H9 (cell line): ENCODE data around the gene DPM1. TPM values are rescaled to one million over a fixed set of nuclear protein-coding genes. Genes with fewer than 3 reads are reported as not detected.

Source experiments
- DNase-seq: peaks from one replicate; pipeline ENCODE4 v3.0.0-alpha.2; 2017
- H2AFZ ChIP-seq: one replicate; pipeline ENCODE4 v1.6.1; 2013; ENCODE audit warnings: mild to moderate bottlenecking, low read length, control low read depth, moderate library complexity
- H2AK5ac ChIP-seq: 2 replicates; pipeline ENCODE4 v1.6.1; 2013; ENCODE audit warnings: low read length, control low read depth, mixed read lengths; ENCODE audit not compliant: insufficient read length
- H2BK120ac ChIP-seq: one replicate; pipeline ENCODE4 v1.6.1; 2013; ENCODE audit warnings: low read depth, mild to moderate bottlenecking, low read length, control low read depth, inconsistent platforms; ENCODE audit not compliant: poor library complexity, severe bottlenecking
- H2BK12ac ChIP-seq: 2 replicates; pipeline ENCODE4 v1.6.1; 2013; ENCODE audit warnings: low read length, control low read depth, mixed read lengths, low read depth; ENCODE audit not compliant: insufficient read length
- H2BK15ac ChIP-seq: 2 replicates; pipeline ENCODE4 v1.6.1; 2013; ENCODE audit warnings: low read depth, low read length, control low read depth
- H2BK20ac ChIP-seq: one replicate; pipeline ENCODE4 v1.6.1; 2013; ENCODE audit warnings: low read depth, mild to moderate bottlenecking, low read length, control low read depth, inconsistent platforms; ENCODE audit not compliant: poor library complexity, severe bottlenecking
- H2BK5ac ChIP-seq: 2 replicates; pipeline ENCODE4 v1.6.1; 2013; ENCODE audit warnings: low read length, control low read depth, mixed read lengths; ENCODE audit not compliant: insufficient read length
- H3K14ac ChIP-seq: 2 replicates; pipeline ENCODE4 v1.6.1; 2013; ENCODE audit warnings: low read length, control low read depth; ENCODE audit not compliant: insufficient read depth
- H3K18ac ChIP-seq: 2 replicates; pipeline ENCODE4 v1.6.1; 2013; ENCODE audit warnings: low read depth, mild to moderate bottlenecking, mixed read lengths, low read length, control low read depth; ENCODE audit not compliant: insufficient read length
- H3K23ac ChIP-seq: 2 replicates; pipeline ENCODE4 v1.6.1; 2013; ENCODE audit warnings: low read length, control low read depth, mixed read lengths, low read depth; ENCODE audit not compliant: insufficient read length
- H3K23me2 ChIP-seq: 2 replicates; pipeline ENCODE4 v1.6.1; 2013; ENCODE audit warnings: low read depth, mild to moderate bottlenecking, mixed read lengths, low read length, control low read depth; ENCODE audit not compliant: insufficient read length, poor library complexity, severe bottlenecking
- H3K27ac ChIP-seq: 2 replicates; pipeline ENCODE4 v1.5.1; 2013; ENCODE audit warnings: low read length, control low read depth, mixed read lengths, low read depth; ENCODE audit not compliant: insufficient read length
- H3K27me3 ChIP-seq: 2 replicates; pipeline ENCODE4 v1.6.1; 2013; ENCODE audit warnings: low read length, control low read depth, inconsistent platforms; ENCODE audit not compliant: insufficient read depth
- H3K4ac ChIP-seq: 2 replicates; pipeline ENCODE4 v1.6.1; 2013; ENCODE audit warnings: low read depth, mild to moderate bottlenecking, control low read depth, inconsistent platforms, low read length, moderate library complexity
- H3K4me1 ChIP-seq: 2 replicates; pipeline ENCODE4 v1.6.1; 2013; ENCODE audit warnings: low read length, control low read depth, inconsistent platforms; ENCODE audit not compliant: insufficient read depth
- H3K4me2 ChIP-seq: 2 replicates; pipeline ENCODE4 v1.6.1; 2013; ENCODE audit warnings: low read length, control low read depth, mixed read lengths; ENCODE audit not compliant: insufficient read length, insufficient read depth
- H3K56ac ChIP-seq: 2 replicates; pipeline ENCODE4 v1.6.1; 2013; ENCODE audit warnings: low read depth, mild to moderate bottlenecking, mixed read lengths, low read length, control low read depth; ENCODE audit not compliant: insufficient read length
- H3K79me1 ChIP-seq: 2 replicates; pipeline ENCODE4 v1.6.1; 2013; ENCODE audit warnings: low read depth, mild to moderate bottlenecking, moderate library complexity, low read length, control low read depth, inconsistent platforms; ENCODE audit not compliant: insufficient read depth, poor library complexity, severe bottlenecking
- H3K79me2 ChIP-seq: 2 replicates; pipeline ENCODE4 v1.6.1; 2013; ENCODE audit warnings: low read length, control low read depth, inconsistent platforms; ENCODE audit not compliant: insufficient read depth
- H3K9ac ChIP-seq: 2 replicates; pipeline ENCODE4 v1.6.1; 2013; ENCODE audit warnings: low read length, control low read depth, mixed read lengths; ENCODE audit not compliant: insufficient read length; ENCODE audit errors: extremely low read depth
- H3K9me3 ChIP-seq: one replicate; pipeline ENCODE4 v1.6.1; 2013; ENCODE audit warnings: low read depth, low read length, inconsistent platforms; ENCODE audit not compliant: control insufficient read depth
- H3T11ph ChIP-seq: one replicate; pipeline ENCODE4 v1.6.1; 2013; ENCODE audit warnings: mild to moderate bottlenecking, low read length, control low read depth, inconsistent platforms
- H4K20me1 ChIP-seq: one replicate; pipeline ENCODE4 v1.6.1; 2013; ENCODE audit not compliant: control insufficient read depth, insufficient read length, insufficient read depth
- H4K5ac ChIP-seq: 2 replicates; pipeline ENCODE4 v1.6.1; 2013; ENCODE audit warnings: low read depth, mild to moderate bottlenecking, mixed read lengths, low read length, control low read depth; ENCODE audit not compliant: insufficient read length
- H4K8ac ChIP-seq: replicated peaks from 2 replicates; pipeline ENCODE4 v1.6.1; 2013; ENCODE audit warnings: low read length, control low read depth, mixed read lengths, low read depth; ENCODE audit not compliant: insufficient read length
- H4K91ac ChIP-seq: 2 replicates; pipeline ENCODE4 v1.6.1; 2013; ENCODE audit warnings: low read depth, mild to moderate bottlenecking, moderate library complexity, mixed read lengths, low read length, control low read depth; ENCODE audit not compliant: insufficient read length
- H3K27ac Mint-ChIP-seq, 3 experiments: 2 replicates in 2 of 3; 3 replicates in 1 of 3; pipeline ENCODE4 v1.8.0; 2020 to 2021; ENCODE audit warnings: mixed read lengths in 3 of 3, mild to moderate bottlenecking in 1 of 3, moderate library complexity in 1 of 3
- H3K27me3 Mint-ChIP-seq: 2 replicates; pipeline ENCODE4 v1.8.0; 2021; ENCODE audit warnings: low read depth, mild to moderate bottlenecking, moderate library complexity, mixed read lengths
- H3K36me3 Mint-ChIP-seq, 3 experiments: 2 replicates in 2 of 3; 3 replicates in 1 of 3; pipeline ENCODE4 v1.8.0; 2020 to 2021; ENCODE audit warnings: low read depth in 3 of 3, mixed read lengths in 3 of 3; ENCODE audit not compliant: insufficient read depth in 1 of 3
- H3K4me1 Mint-ChIP-seq, 2 experiments: 2 replicates each; pipeline ENCODE4 v1.8.0; 2020; ENCODE audit warnings: mixed read lengths in 2 of 2
- H3K4me3 Mint-ChIP-seq, 2 experiments: 2 replicates in 1 of 2; 3 replicates in 1 of 2; pipeline ENCODE4 v1.8.0; 2020 to 2021; ENCODE audit warnings: mild to moderate bottlenecking in 2 of 2, mixed read lengths in 2 of 2, moderate library complexity in 1 of 2
- H3K9me3 Mint-ChIP-seq, 2 experiments: 2 replicates in 1 of 2; 3 replicates in 1 of 2; pipeline ENCODE4 v1.8.0; 2020; ENCODE audit warnings: mild to moderate bottlenecking in 2 of 2, mixed read lengths in 2 of 2, moderate library complexity in 1 of 2
- WGBS: extraction: QIAGEN DNeasy Blood & Tissue Kit; methylation state at CpG from one replicate; pipeline ENCODE4 v1.1.7; 2013; ENCODE audit warnings: missing lambda C conversion rate, low lambda C conversion rate, mixed read lengths; ENCODE audit not compliant: insufficient read length; ENCODE audit errors: extremely low coverage; 5-methylcytosine and 5-hydroxymethylcytosine counted together
- total RNA-seq: library from RNA; stranded (reverse); gene quantifications from 2 replicates; pipeline ENCODE4 v1.2.1, GENCODE V29; 2021
- TF ChIP-seq, protein P1 (sequence below): fragments of 200-600 bp; sonication (generic); conservative IDR thresholded peaks from 3 replicates; pipeline ENCODE4 v1.8.0; 2021; ENCODE audit warnings: antibody characterized with exemption, mild to moderate bottlenecking

The DPM1 gene
- total RNA-seq, 1 experiment from 2014 or later, result 64.0 TPM

DNA sequence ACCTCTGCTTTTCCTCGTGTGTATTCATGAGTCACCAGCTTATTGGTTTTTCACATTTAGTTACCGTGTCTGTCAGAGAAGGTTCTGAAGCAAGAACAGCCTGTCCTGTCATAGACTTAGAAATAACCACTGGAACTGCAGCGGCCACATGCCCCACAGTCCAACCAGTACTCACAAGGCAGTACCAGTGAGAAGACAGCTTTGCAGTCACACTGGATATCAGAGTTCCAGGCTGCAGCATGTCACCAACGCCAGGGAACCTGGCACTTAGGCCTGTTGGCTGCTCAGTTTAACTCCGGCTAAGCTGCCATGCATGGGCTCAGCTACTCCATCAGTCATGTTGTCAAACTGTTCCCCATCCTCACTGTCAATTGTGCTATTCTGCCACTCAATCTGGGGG lies 67.2 kb downstream of the DPM1 start:
- WGBS, result no CpG with 5 or more reads among the region's 5 CpGs
- Histone ChIP-seq H3K56ac (no peak overlapping the region), H4K5ac (no peak overlapping the region), H2BK12ac (no peak overlapping the region), H3K4me1 (no peaks in the 10 kb centered on the region), H3K79me2 (no peaks in the 10 kb centered on the region), H2AK5ac (no peak overlapping the region), H2BK20ac (no peak overlapping the region), H2BK5ac (no peak overlapping the region), H3K23ac (no peak overlapping the region), H4K8ac (no peak overlapping the region), H3K18ac (no peak overlapping the region), H3K4me2 (no peak overlapping the region), H3K4ac (no peak overlapping the region), H2BK15ac (no peak overlapping the region), H3K9me3 (no peaks in the 10 kb centered on the region), H2BK120ac (no peak overlapping the region), H4K20me1 (no peaks in the 10 kb centered on the region), H3K79me1 (peaks cover 8% of the 10 kb centered on the region), H2AFZ (no peak overlapping the region), H3K9ac (no peak overlapping the region), H3K27me3 (no peaks in the 10 kb centered on the region), H4K91ac (no peak overlapping the region), H3T11ph (no peak overlapping the region), H3K14ac (no peak overlapping the region), H3K23me2 (no peaks in the 10 kb centered on the region), H3K27ac (no peak overlapping the region)
- Mint-ChIP-seq H3K4me1 (peaks cover 0 to 7% of the 10 kb centered on the region in 2 experiments; a peak in 2 of 4 replicates), H3K27ac (peak overlapping the region in 1 of 3 experiments; percentile 19; a peak in 2 of 7 replicates), H3K4me3 (no peak overlapping the region), H3K27me3 (no peaks in the 10 kb centered on the region), H3K9me3 (no peaks in the 10 kb centered on the region), H3K36me3 (peaks cover 39 to 80% (median 58%) of the 10 kb centered on the region in 3 experiments)
- TF ChIP-seq, protein P1, sequence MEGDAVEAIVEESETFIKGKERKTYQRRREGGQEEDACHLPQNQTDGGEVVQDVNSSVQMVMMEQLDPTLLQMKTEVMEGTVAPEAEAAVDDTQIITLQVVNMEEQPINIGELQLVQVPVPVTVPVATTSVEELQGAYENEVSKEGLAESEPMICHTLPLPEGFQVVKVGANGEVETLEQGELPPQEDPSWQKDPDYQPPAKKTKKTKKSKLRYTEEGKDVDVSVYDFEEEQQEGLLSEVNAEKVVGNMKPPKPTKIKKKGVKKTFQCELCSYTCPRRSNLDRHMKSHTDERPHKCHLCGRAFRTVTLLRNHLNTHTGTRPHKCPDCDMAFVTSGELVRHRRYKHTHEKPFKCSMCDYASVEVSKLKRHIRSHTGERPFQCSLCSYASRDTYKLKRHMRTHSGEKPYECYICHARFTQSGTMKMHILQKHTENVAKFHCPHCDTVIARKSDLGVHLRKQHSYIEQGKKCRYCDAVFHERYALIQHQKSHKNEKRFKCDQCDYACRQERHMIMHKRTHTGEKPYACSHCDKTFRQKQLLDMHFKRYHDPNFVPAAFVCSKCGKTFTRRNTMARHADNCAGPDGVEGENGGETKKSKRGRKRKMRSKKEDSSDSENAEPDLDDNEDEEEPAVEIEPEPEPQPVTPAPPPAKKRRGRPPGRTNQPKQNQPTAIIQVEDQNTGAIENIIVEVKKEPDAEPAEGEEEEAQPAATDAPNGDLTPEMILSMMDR, result no peak
- DNase-seq, result no peak
